Measurements from ENCODE around the gene SLC16A9. TPM values are rescaled to one million over a fixed set of nuclear protein-coding genes. Genes with fewer than 3 reads are reported as not detected.

Gene SLC16A9
- total RNA-seq, 1 experiment from 2014 or later = 5.9 TPM

DNA sequence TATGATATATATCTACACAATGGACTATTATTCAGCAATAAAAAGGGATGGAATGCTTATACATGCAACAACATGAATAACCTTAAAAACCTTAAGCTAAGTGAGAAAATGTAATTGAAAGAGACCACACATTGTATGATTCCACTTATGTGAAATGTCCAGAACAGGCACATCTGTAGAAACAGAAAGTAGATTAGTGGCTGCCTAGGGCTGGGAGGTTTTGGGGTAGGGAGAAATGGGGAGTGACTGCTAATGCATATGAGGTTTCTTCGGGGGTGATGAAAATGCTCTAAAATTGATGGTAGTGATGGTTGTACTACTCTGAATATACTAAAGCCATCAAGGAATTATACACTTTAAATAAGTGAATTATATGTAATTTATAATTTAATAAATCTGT lies 14.7 kb downstream of the SLC16A9 start:
- intact Hi-C loops (cut with micrococcal nuclease) = no loop called here
- Histone ChIP-seq H3K27me3 (ENCODE audit: insufficient read depth, low read length) (no peaks in the 10 kb centered on the region), H3K4me2 (ENCODE audit: low read length) (no peak overlapping the region), H3K9me3 (ENCODE audit: control insufficient read depth in 1 of 2, insufficient read depth in 1 of 2, low read depth in 1 of 2, low read length in 2 of 2) (no peaks in the 10 kb centered on the region), H3K4me3 (replicated peaks in 1 of 2; ENCODE audit: low read depth in 1 of 2, low read length in 2 of 2) (no peak overlapping the region), H3K9ac (ENCODE audit: low read length) (no peak overlapping the region), H3K27ac (ENCODE audit: low read depth, low read length) (no peak overlapping the region), H3K36me3 (ENCODE audit: control insufficient read depth in 1 of 2, insufficient read depth in 2 of 2, low read length in 2 of 2) (no peaks in the 10 kb centered on the region), H3K4me1 (ENCODE audit: control insufficient read depth in 1 of 2, insufficient read depth in 2 of 2, low read length in 2 of 2) (no peaks in the 10 kb centered on the region), H2AFZ (ENCODE audit: low read depth, low read length, poor library complexity, severe bottlenecking) (no peak overlapping the region), H3K9me2 (ENCODE audit: insufficient read depth) (no peaks in the 10 kb centered on the region), H4K20me1 (ENCODE audit: insufficient read depth) (no peaks in the 10 kb centered on the region), H3K79me2 (ENCODE audit: insufficient read depth, low read length) (no peaks in the 10 kb centered on the region)
- DNase-seq (ENCODE audit: low read depth, low spot score) (no peak), ATAC-seq (no peak)
- ChIA-PET CTCF (no interaction called here), POLR2A (no interaction called here), RAD21 (ENCODE audit: low non-redundant PET in 1 of 2, low total read pairs in 2 of 2, uncharacterized antibody in 2 of 2, unreplicated experiment in 2 of 2) (no interaction called here)
- no TSS peak for BruUV-seq (replicated peaks)
- TF ChIP-seq, protein P1, sequence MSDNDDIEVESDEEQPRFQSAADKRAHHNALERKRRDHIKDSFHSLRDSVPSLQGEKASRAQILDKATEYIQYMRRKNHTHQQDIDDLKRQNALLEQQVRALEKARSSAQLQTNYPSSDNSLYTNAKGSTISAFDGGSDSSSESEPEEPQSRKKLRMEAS (IDR thresholded peaks at IDR 0.05) = no peak
- TF ChIP-seq SRF (IDR thresholded peaks at IDR 0.05; ENCODE audit: low read depth) (no peak), RAD21 (IDR thresholded peaks at IDR 0.05; ENCODE audit: low read depth) (no peak), ZNF274 (IDR thresholded peaks at IDR 0.05; ENCODE audit: low read depth, low read length) (no peak), EZH2 (IDR thresholded peaks at IDR 0.05) (no peak), CEBPB (IDR thresholded peaks at IDR 0.05; ENCODE audit: low read depth) (no peak), EZH2phosphoT487 (IDR thresholded peaks at IDR 0.05; ENCODE audit: borderline replicate concordance) (no peak), JUND (IDR thresholded peaks at IDR 0.05) (no peak)
- TF ChIP-seq, protein P2, sequence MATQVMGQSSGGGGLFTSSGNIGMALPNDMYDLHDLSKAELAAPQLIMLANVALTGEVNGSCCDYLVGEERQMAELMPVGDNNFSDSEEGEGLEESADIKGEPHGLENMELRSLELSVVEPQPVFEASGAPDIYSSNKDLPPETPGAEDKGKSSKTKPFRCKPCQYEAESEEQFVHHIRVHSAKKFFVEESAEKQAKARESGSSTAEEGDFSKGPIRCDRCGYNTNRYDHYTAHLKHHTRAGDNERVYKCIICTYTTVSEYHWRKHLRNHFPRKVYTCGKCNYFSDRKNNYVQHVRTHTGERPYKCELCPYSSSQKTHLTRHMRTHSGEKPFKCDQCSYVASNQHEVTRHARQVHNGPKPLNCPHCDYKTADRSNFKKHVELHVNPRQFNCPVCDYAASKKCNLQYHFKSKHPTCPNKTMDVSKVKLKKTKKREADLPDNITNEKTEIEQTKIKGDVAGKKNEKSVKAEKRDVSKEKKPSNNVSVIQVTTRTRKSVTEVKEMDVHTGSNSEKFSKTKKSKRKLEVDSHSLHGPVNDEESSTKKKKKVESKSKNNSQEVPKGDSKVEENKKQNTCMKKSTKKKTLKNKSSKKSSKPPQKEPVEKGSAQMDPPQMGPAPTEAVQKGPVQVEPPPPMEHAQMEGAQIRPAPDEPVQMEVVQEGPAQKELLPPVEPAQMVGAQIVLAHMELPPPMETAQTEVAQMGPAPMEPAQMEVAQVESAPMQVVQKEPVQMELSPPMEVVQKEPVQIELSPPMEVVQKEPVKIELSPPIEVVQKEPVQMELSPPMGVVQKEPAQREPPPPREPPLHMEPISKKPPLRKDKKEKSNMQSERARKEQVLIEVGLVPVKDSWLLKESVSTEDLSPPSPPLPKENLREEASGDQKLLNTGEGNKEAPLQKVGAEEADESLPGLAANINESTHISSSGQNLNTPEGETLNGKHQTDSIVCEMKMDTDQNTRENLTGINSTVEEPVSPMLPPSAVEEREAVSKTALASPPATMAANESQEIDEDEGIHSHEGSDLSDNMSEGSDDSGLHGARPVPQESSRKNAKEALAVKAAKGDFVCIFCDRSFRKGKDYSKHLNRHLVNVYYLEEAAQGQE (IDR thresholded peaks at IDR 0.05; ENCODE audit: low read depth) = no peak
- TF ChIP-seq, protein P3, sequence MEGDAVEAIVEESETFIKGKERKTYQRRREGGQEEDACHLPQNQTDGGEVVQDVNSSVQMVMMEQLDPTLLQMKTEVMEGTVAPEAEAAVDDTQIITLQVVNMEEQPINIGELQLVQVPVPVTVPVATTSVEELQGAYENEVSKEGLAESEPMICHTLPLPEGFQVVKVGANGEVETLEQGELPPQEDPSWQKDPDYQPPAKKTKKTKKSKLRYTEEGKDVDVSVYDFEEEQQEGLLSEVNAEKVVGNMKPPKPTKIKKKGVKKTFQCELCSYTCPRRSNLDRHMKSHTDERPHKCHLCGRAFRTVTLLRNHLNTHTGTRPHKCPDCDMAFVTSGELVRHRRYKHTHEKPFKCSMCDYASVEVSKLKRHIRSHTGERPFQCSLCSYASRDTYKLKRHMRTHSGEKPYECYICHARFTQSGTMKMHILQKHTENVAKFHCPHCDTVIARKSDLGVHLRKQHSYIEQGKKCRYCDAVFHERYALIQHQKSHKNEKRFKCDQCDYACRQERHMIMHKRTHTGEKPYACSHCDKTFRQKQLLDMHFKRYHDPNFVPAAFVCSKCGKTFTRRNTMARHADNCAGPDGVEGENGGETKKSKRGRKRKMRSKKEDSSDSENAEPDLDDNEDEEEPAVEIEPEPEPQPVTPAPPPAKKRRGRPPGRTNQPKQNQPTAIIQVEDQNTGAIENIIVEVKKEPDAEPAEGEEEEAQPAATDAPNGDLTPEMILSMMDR (IDR thresholded peaks at IDR 0.05 in 2 of 3, conservative IDR thresholded peaks at IDR 0.05 in 1 of 3; ENCODE audit: borderline replicate concordance in 1 of 3, insufficient read depth in 1 of 3, low read depth in 2 of 3, low read length in 2 of 3) = no peak
